GM12878 (cell line): ENCODE results near the gene JCHAIN. TPM values are rescaled to one million over a fixed set of nuclear protein-coding genes. Genes with fewer than 3 reads are reported as not detected.

Source experiments
- ATAC-seq: fragments of 200-7000 bp; cut with Tn5 transposase; 3 replicates; pipeline ENCODE4 v1.9.1; 2020; ENCODE audit warnings: mild to moderate bottlenecking, moderate library complexity
- BruUV-seq: library from RNA; stranded (reverse); fragments of 400-500 nt; replicated peaks from 2 replicates; lab custom pipeline; 2021; lab: Mats Ljungman, UMichigan
- CTCF ChIA-PET: fragments of 300-600 bp; sonication (Branson Sonifier 250); formaldehyde crosslinking; extraction: SDS; loops from one replicate; lab custom pipeline; 2021; ENCODE audit warnings: inconsistent platforms; lab: Yijun Ruan, JAX
- POLR2A ChIA-PET: fragments of 350-600 bp; formaldehyde crosslinking; extraction: SDS; loops from one replicate; lab custom pipeline; 2021; ENCODE audit warnings: inconsistent platforms; lab: Charles Lee
- RAD21 ChIA-PET: fragments of 300-600 bp; sonication (Branson Sonifier 250); formaldehyde crosslinking; loops from one replicate; lab custom pipeline; 2023; ENCODE audit warnings: antibody characterized with exemption; ENCODE audit not compliant: unreplicated experiment; lab: Charles Lee
- SMC1A ChIA-PET: fragments of 300-600 bp; sonication (Branson Sonifier 250); formaldehyde crosslinking; loops from one replicate; lab custom pipeline; 2023; ENCODE audit not compliant: unreplicated experiment, uncharacterized antibody; lab: Charles Lee
- DNase-seq: peaks from one replicate; pipeline ENCODE4 v3.0.0-alpha.2; 2011; ENCODE audit warnings: low read depth, low spot score
- FAIRE-seq: peaks from 3 replicates; lab custom pipeline; 2011; peaks lifted over from hg19 to GRCh38; lab: Jason Lieb, UNC
- H2AFZ ChIP-seq: 2 replicates; pipeline ENCODE4 v1.6.0; 2011; ENCODE audit warnings: low read depth, low read length, control low read depth; ENCODE audit not compliant: control insufficient read depth
- H3K27ac ChIP-seq: 2 replicates; pipeline ENCODE4 v1.5.1; 2011; ENCODE audit warnings: control low read depth; ENCODE audit not compliant: control insufficient read depth, insufficient read depth
- H3K27me3 ChIP-seq, 2 experiments: replicated peaks in 1 of 2; 2 replicates each; pipeline versions ENCODE4 v1.6.0 to v1.6.1; 2011; ENCODE audit warnings: low read length in 1 of 2; ENCODE audit not compliant: control insufficient read depth in 2 of 2, insufficient read depth in 2 of 2
- H3K36me3 ChIP-seq, 2 experiments: 2 replicates each; pipeline ENCODE4 v1.5.1; 2011; ENCODE audit warnings: low read length in 1 of 2; ENCODE audit not compliant: control insufficient read depth in 2 of 2, insufficient read depth in 2 of 2
- H3K4me1 ChIP-seq: 2 replicates; pipeline ENCODE4 v1.6.1; 2011; ENCODE audit warnings: mild to moderate bottlenecking, low read length, moderate library complexity, mixed read lengths; ENCODE audit not compliant: control insufficient read depth, insufficient read depth
- H3K4me2 ChIP-seq: 2 replicates; pipeline ENCODE4 v1.6.0; 2011; ENCODE audit warnings: control low read depth; ENCODE audit not compliant: control insufficient read depth, insufficient read depth
- H3K4me3 ChIP-seq: fragments of 200-600 bp; sonication (generic); 2 replicates; pipeline ENCODE4 v1.5.1; 2016
- H3K79me2 ChIP-seq: 2 replicates; pipeline ENCODE4 v1.6.0; 2011; ENCODE audit warnings: low read length; ENCODE audit not compliant: control insufficient read depth, insufficient read depth
- H3K9ac ChIP-seq: 2 replicates; pipeline ENCODE4 v1.8.0; 2011; ENCODE audit warnings: low read length, control low read depth, mixed read lengths; ENCODE audit not compliant: control insufficient read depth, insufficient read depth
- H3K9me3 ChIP-seq: replicated peaks from 3 replicates; pipeline ENCODE4 v1.5.1; 2011; ENCODE audit warnings: mild to moderate bottlenecking, low read length; ENCODE audit not compliant: control insufficient read depth, insufficient read depth
- H4K20me1 ChIP-seq: 2 replicates; pipeline ENCODE4 v1.6.0; 2011; ENCODE audit not compliant: control insufficient read depth, insufficient read depth
- BCL3 ChIP-seq: IDR thresholded peaks from 2 replicates; pipeline ENCODE4 v1.6.1; 2011; ENCODE audit warnings: borderline replicate concordance, low read depth, mild to moderate bottlenecking, moderate library complexity, low read length; ENCODE audit not compliant: insufficient read depth, poor library complexity, severe bottlenecking
- CBX3 ChIP-seq: fragments of 200-600 bp; sonication (generic); IDR thresholded peaks from 2 replicates; pipeline ENCODE4 v1.6.1; 2016; ENCODE audit warnings: low read depth, borderline replicate concordance
- CHD1 ChIP-seq: IDR thresholded peaks from 2 replicates; pipeline ENCODE4 v1.6.1; 2012; ENCODE audit warnings: low read depth, low read length, improper control_type of control experiment
- CHD2 ChIP-seq: IDR thresholded peaks from 2 replicates; pipeline ENCODE4 v1.6.1; 2011; ENCODE audit warnings: low read depth, low read length, improper control_type of control experiment, borderline replicate concordance
- ESRRA ChIP-seq: IDR thresholded peaks from 2 replicates; pipeline ENCODE4 v1.6.1; 2012; ENCODE audit warnings: mild to moderate bottlenecking, low read length, improper control_type of control experiment
- FOXM1 ChIP-seq: IDR thresholded peaks from 2 replicates; pipeline ENCODE4 v1.6.1; 2012; ENCODE audit warnings: low read depth, mild to moderate bottlenecking, inconsistent platforms, low read length, moderate library complexity
- IKZF1 ChIP-seq: fragments of 450-650 bp; conservative IDR thresholded peaks from 2 replicates; pipeline ENCODE4 v1.6.1; 2017; ENCODE audit warnings: antibody characterized with exemption, mild to moderate bottlenecking
- SP1 ChIP-seq: IDR thresholded peaks from one replicate; pipeline ENCODE4 v1.6.1; 2011; ENCODE audit warnings: low read depth, low read length
- STAT1 ChIP-seq: fragments of 450-650 bp; conservative IDR thresholded peaks from 2 replicates; pipeline ENCODE4 v1.6.1; 2014; ENCODE audit warnings: antibody characterized with exemption, mild to moderate bottlenecking
- ZNF207 ChIP-seq: fragments of 450-650 bp; IDR thresholded peaks from 2 replicates; pipeline ENCODE4 v1.6.1; 2014; ENCODE audit warnings: antibody characterized with exemption, mild to moderate bottlenecking, borderline replicate concordance
- ZZZ3 ChIP-seq: IDR thresholded peaks from 2 replicates; pipeline ENCODE4 v1.6.1; 2011; ENCODE audit warnings: low read depth; ENCODE audit not compliant: control insufficient read depth, insufficient read length
- WGBS: methylation state at CpG from one replicate; pipeline ENCODE4 v1.1.6; 2016; ENCODE audit warnings: low lambda C conversion rate; ENCODE audit not compliant: insufficient replicate concordance, insufficient coverage; ENCODE audit errors: missing lambda C conversion rate; 5-methylcytosine and 5-hydroxymethylcytosine counted together
- in situ Hi-C: fragments of 300-500 bp; cut with MboI; formaldehyde crosslinking; loops from 9 replicates; pipeline ENCODE4 v1.14.3; 2018; ENCODE audit warnings: mixed read lengths
- intact Hi-C: fragments of 100-400 bp; cut with micrococcal nuclease; formaldehyde crosslinking; loops from one replicate; pipeline ENCODE4 v1.14.2; 2022; ENCODE audit not compliant: unreplicated experiment
- polyA plus RNA-seq, 11 experiments: library from polyadenylated mRNA; depleted of rRNA in 4 of 11; unstranded in 6 of 11; stranded (reverse) in 5 of 11; fragments of >200 nt; fragmentation: Nextera tagmentation in 4 of 11; fragmentation: Illumina TruSeq in 1 of 11; extraction: Ambion mirVana in 4 of 11; extraction: Trizol in 1 of 11; gene quantifications; 1 replicate in 1 of 11; 2 replicates in 10 of 11; pipeline versions ENCODE4 v1.2.1 to v1.2.3, GENCODE V29; 2011 to 2016; ENCODE audit warnings: inconsistent platforms in 2 of 11, missing spikeins in 2 of 11, low read depth in 1 of 11
- total RNA-seq, 4 experiments: library from RNA; depleted of rRNA in 3 of 4; stranded (reverse); fragments of >200 nt in 3 of 4; fragmentation: Illumina TruSeq in 1 of 4; extraction: Trizol in 1 of 4; gene quantifications; 2 replicates each; pipeline versions ENCODE4 v1.2.1 to v1.2.3, GENCODE V29; 2013 to 2021

JCHAIN gene
- total and polyA plus RNA-seq, 10 of the 15 experiments (the other 5 are each of a cell fraction or from before 2014, with no cell fraction given): 188 to 1,045 (median 486) TPM

DNA sequence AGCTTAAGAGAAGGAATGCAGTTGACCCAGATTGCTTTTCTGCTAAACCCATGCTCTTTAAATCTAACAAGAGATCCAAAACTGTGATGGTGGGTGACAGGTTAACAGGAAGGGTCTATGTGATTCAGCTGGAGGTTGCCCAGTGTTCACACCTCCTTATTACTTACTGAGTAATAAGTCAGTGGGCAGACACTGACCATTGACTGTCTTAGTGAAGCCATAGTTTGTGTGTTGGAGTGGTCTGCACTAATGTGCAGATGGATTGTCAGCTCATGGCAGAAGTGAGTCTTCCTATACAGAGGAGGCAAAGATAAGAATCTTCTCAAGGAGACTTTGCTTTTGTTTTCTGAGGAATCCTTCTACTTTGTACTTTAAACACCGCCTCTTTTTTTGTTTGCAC is 40.2 kb upstream of the JCHAIN start:
- Histone ChIP-seq H3K36me3 (no peaks in the 10 kb centered on the region), H3K9ac (no peak overlapping the region), H3K9me3 (no peaks in the 10 kb centered on the region), H3K27ac (no peak overlapping the region), H3K27me3 (no peaks in the 10 kb centered on the region), H3K4me3 (peak overlapping the region; percentile 92; the same call in 1 of the 2 replicates), H3K79me2 (peaks cover 2% of the 10 kb centered on the region; the same call in 1 of the 2 replicates), H3K4me1 (no peaks in the 10 kb centered on the region; the same call in 1 of the 2 replicates), H2AFZ (no peak overlapping the region), H3K4me2 (peak overlapping the region; percentile 91), H4K20me1 (no peaks in the 10 kb centered on the region)
- no peak for TF ChIP-seq CHD2
- TF ChIP-seq CHD1: no peak
- TF ChIP-seq SP1: no peak
- no peak for TF ChIP-seq ZZZ3
- TF ChIP-seq STAT1: no peak
- no peak for TF ChIP-seq ESRRA
- no peak for TF ChIP-seq BCL3
- TF ChIP-seq FOXM1: no peak
- no peak for TF ChIP-seq IKZF1
- TF ChIP-seq ZNF207: no peak
- TF ChIP-seq CBX3: no peak
- no peak for FAIRE-seq
- TSS peak; percentile 60 for BruUV-seq
- no peak for ATAC-seq
- 100% methylated on average over 1 of the region's 1 CpG for WGBS
- RAD21 ChIA-PET: interaction anchor here (0.6 to 7.1 kb wide), 14 partner anchors 8 to 299 kb away, joined by 3 to 82 read pairs (median 4); partner anchors contain the start of genes DCK, RUFY3 and UTP3
- POLR2A ChIA-PET: interaction anchor here (0.5 to 7.8 kb wide), 12 partner anchors 8 to 287 kb away, joined by 3 to 52 read pairs (median 4); partner anchors contain the start of genes DCK and UTP3
- CTCF ChIA-PET: interaction anchor here (0.8 to 7.5 kb wide), 9 partner anchors 8 to 302 kb away, joined by 3 to 77 read pairs (median 4); partner anchors contain the start of gene UTP3
- intact Hi-C loops (loop anchor here (5.0 kb wide), 1 partner anchor 131 kb away; the partner anchor contains the start of gene GRSF1), in situ Hi-C loops (no loop called here)
- DNase-seq: no peak
- SMC1A ChIA-PET: interaction anchor here (0.6 to 5.8 kb wide), 18 partner anchors 9 to 304 kb away, joined by 3 to 77 read pairs (median 4); partner anchors contain the start of genes JCHAIN and UTP3
